Neural crest cell (in vitro differentiated cells): ENCODE results near the gene HS3ST6. TPM values are rescaled to one million over a fixed set of nuclear protein-coding genes. Genes with fewer than 3 reads are reported as not detected.

Source experiments
- DNase-seq: peaks from one replicate; pipeline ENCODE4 v3.0.0; 2021; ENCODE audit warnings: low read depth, mixed read lengths, low spot score
- H3K27ac Mint-ChIP-seq: one replicate; pipeline ENCODE4 v1.8.0; 2021; ENCODE audit warnings: mild to moderate bottlenecking, mixed read lengths; ENCODE audit not compliant: unreplicated experiment
- H3K27me3 Mint-ChIP-seq: 2 replicates; pipeline ENCODE4 v1.8.0; 2021; ENCODE audit warnings: low read depth, mild to moderate bottlenecking, mixed read lengths
- H3K36me3 Mint-ChIP-seq: 2 replicates; pipeline ENCODE4 v1.8.0; 2021; ENCODE audit warnings: low read depth, mild to moderate bottlenecking, mixed read lengths
- H3K4me1 Mint-ChIP-seq: 2 replicates; pipeline ENCODE4 v1.8.0; 2021; ENCODE audit warnings: mixed read lengths
- H3K4me3 Mint-ChIP-seq: one replicate; pipeline ENCODE4 v1.8.0; 2021; ENCODE audit warnings: mild to moderate bottlenecking, mixed read lengths
- H3K9me3 Mint-ChIP-seq: 2 replicates; pipeline ENCODE4 v1.8.0; 2021; ENCODE audit warnings: mixed read lengths
- total RNA-seq: library from RNA; stranded (reverse); gene quantifications from 2 replicates; pipeline ENCODE4 v1.2.1, GENCODE V29; 2021
- TF ChIP-seq, protein P1 (sequence below): fragments of 200-600 bp; sonication (generic); conservative IDR thresholded peaks from 2 replicates; pipeline ENCODE4 v1.5.0; 2021; ENCODE audit warnings: antibody characterized with exemption, mild to moderate bottlenecking

HS3ST6 gene
- total RNA-seq, 1 donor from 2014 or later, result not detected

DNA sequence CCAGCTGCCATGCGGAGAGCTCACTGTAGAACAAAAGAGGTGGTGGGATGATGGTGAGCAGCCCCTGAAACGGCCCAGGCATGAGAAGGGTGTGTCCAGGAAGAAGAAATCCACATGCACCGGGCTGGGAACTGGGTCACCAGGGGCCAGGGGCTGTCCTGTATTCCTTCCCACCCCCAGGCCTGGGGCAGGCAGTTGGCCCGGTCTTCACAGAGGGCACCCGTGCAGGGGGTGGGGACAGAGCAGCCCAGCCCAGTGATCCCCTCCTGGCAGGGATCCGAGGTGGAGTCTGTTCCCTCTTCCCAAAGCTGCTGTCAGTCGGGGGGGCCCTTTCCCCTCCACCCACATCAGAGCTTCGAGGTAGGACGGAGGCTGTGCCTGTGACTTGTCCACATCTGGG lies 9.2 kb downstream of the HS3ST6 start:
- no peak overlapping the region for H3K4me3 Mint-ChIP-seq
- H3K27ac Mint-ChIP-seq, result no peak overlapping the region
- no peaks in the 10 kb centered on the region for H3K9me3 Mint-ChIP-seq
- peaks cover 19% of the 10 kb centered on the region for H3K27me3 Mint-ChIP-seq
- H3K4me1 Mint-ChIP-seq, result peaks cover 5% of the 10 kb centered on the region
- no peak for DNase-seq
- TF ChIP-seq, protein P1, sequence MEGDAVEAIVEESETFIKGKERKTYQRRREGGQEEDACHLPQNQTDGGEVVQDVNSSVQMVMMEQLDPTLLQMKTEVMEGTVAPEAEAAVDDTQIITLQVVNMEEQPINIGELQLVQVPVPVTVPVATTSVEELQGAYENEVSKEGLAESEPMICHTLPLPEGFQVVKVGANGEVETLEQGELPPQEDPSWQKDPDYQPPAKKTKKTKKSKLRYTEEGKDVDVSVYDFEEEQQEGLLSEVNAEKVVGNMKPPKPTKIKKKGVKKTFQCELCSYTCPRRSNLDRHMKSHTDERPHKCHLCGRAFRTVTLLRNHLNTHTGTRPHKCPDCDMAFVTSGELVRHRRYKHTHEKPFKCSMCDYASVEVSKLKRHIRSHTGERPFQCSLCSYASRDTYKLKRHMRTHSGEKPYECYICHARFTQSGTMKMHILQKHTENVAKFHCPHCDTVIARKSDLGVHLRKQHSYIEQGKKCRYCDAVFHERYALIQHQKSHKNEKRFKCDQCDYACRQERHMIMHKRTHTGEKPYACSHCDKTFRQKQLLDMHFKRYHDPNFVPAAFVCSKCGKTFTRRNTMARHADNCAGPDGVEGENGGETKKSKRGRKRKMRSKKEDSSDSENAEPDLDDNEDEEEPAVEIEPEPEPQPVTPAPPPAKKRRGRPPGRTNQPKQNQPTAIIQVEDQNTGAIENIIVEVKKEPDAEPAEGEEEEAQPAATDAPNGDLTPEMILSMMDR, result no peak
- no peaks in the 10 kb centered on the region for H3K36me3 Mint-ChIP-seq

DNA sequence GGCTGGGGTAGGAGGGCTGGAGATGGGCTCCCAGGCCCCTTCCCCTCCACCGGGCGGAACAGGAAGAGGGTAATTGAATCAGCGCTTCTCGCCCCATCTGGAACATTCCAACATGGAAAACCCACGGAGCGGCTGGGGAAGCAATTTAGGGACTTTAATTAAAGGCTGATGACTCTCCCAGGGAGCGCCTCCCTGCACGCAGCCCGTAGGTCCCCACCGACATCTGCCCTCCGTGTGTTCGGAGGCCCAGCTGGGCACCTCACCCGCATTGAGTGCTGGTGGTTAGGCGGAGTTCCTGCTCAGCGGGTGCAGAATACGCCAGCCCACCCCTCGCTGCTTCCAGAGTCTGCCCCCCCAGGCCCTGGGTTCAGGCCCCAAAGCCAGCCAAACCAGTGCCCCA lies 10.0 kb downstream of the HS3ST6 start:
- peaks cover 5% of the 10 kb centered on the region for H3K4me1 Mint-ChIP-seq
- TF ChIP-seq, protein P1, result no peak
- H3K27ac Mint-ChIP-seq, result no peak overlapping the region
- H3K9me3 Mint-ChIP-seq, result no peaks in the 10 kb centered on the region
- no peak for DNase-seq
- peaks cover 19% of the 10 kb centered on the region for H3K27me3 Mint-ChIP-seq
- H3K36me3 Mint-ChIP-seq, result no peaks in the 10 kb centered on the region
- no peak overlapping the region for H3K4me3 Mint-ChIP-seq

DNA sequence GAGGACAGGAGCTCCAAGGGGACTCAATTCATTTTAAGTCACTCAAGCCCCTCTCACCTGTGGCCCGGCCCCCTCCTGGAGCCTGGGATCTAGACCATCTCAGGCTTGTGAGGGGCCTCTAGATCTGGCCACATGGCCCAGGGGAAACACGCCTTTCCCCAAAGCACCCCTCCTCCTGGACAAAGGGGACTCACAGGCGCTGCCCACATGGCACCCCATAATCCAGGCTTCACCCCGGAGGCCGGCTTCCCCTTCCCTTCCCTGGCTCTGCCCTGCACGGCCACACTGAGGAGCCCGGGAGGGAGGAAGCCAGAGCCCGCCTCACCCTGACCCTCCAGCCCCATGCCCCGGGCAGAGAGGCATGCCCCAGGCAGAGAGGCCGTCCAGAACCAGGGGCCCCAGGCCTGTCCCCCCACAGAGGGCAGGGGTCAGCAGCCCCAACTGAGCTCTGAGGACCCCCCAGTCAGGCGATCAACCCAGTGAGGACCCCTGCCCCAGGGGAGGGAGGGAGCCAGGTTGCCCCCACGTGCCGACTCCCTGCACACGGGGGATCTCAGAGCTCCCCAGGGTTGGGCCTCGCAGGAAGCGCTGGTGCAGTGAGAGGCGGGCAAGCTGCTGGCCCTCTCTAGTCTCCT lies 10.9 kb downstream of the HS3ST6 start:
- TF ChIP-seq, protein P1, result no peak
- no peak overlapping the region for H3K4me3 Mint-ChIP-seq
- H3K27ac Mint-ChIP-seq, result no peak overlapping the region
- H3K36me3 Mint-ChIP-seq, result no peaks in the 10 kb centered on the region
- no peak for DNase-seq
- no peaks in the 10 kb centered on the region for H3K9me3 Mint-ChIP-seq
- H3K27me3 Mint-ChIP-seq, result peaks cover 14% of the 10 kb centered on the region
- H3K4me1 Mint-ChIP-seq, result peaks cover 10% of the 10 kb centered on the region

DNA sequence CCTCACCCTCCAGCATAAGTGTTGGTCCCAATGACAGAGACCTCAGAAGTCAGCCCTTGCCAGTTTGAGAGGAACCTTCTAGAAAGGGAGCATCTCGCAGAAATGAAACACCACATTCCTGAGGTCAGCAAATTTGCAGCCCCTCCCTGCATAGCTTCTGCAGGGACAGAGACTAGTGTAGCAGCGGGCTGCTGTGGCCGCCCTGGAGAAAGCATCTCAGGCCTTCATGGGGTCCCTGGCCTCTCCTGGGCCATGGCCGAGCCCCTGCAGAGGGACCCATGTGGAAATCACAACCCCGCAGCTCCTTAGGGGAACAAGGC lies 11.4 kb downstream of the HS3ST6 start:
- TF ChIP-seq, protein P1, result no peak
- Mint-ChIP-seq H3K4me3 (no peak overlapping the region), H3K4me1 (peaks cover 10% of the 10 kb centered on the region), H3K27me3 (peaks cover 13% of the 10 kb centered on the region), H3K27ac (no peak overlapping the region), H3K36me3 (no peaks in the 10 kb centered on the region), H3K9me3 (no peaks in the 10 kb centered on the region)
- no peak for DNase-seq

DNA sequence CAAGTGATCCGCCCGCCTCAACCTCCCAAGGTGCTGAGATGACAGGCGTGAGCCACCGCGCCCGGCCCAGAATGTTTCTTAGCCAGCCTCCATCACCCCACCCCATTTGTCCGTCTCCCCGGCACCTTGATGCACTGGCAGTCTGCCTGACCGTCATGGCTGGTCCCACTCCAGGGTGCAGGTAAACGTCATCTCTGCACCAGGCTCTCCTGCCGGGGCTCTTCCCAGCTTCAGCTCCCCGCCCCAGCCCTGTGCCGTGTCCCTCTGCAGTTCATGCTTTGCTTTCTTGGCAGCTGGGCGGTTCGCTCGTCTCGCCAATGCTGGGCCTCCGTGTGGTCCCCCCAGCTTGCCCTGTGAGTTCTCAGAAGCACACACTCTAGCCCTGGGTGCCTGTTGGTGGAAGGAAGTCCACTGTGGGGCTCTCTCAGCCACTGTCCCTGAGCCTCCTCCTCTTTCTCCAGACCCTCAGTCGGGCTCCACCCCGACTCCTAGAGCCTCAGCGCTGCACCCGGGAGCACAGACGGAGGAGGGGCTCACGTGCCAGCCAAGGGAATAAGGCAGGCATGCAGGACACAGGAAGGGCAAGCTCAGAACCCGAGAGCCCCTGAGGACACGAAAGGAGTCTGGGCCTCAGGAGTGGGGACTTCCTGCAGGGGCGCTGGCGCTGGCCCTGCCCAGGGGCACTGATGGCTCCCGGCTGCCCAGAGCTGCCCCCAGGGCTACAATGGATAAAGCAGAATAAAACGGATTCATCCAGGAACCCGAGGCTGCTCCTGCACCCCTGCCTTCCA lies 12.0 kb downstream of the HS3ST6 start:
- Mint-ChIP-seq H3K36me3 (no peaks in the 10 kb centered on the region), H3K4me1 (peaks cover 10% of the 10 kb centered on the region), H3K27me3 (peaks cover 13% of the 10 kb centered on the region), H3K9me3 (no peaks in the 10 kb centered on the region), H3K27ac (no peak overlapping the region), H3K4me3 (no peak overlapping the region)
- TF ChIP-seq, protein P1, result no peak
- no peak for DNase-seq
